CD4-positive, alpha-beta memory T cell (primary cell): ENCODE measurements around the gene ASB18. TPM values are rescaled to one million over a fixed set of nuclear protein-coding genes. Genes with fewer than 3 reads are reported as not detected.

Source experiments
- CTCF ChIA-PET: fragments of 350-600 bp; sonication (Branson Sonifier 250); formaldehyde crosslinking; loops from one replicate; lab custom pipeline; 2021; ENCODE audit warnings: inconsistent platforms; ENCODE audit not compliant: partially characterized antibody; lab: Charles Lee
- POLR2A ChIA-PET: fragments of 350-600 bp; sonication (Branson Sonifier 250); formaldehyde crosslinking; loops from one replicate; lab custom pipeline; 2021; ENCODE audit not compliant: partially characterized antibody; lab: Charles Lee
- DNase-seq, 5 donors: peaks; one replicate each; pipeline versions ENCODE4 v3.0.0 to v3.0.0-alpha.2; 2020 to 2022; ENCODE audit warnings: mixed read lengths in 1 of 5
- H3K27ac ChIP-seq: one replicate; pipeline ENCODE4 v1.7.0; 2013; ENCODE audit warnings: low read depth, low read length
- H3K27me3 ChIP-seq: 2 replicates; pipeline ENCODE4 v1.7.0; 2013; ENCODE audit warnings: mild to moderate bottlenecking, low read length, moderate library complexity; ENCODE audit not compliant: insufficient read depth
- H3K36me3 ChIP-seq: 2 replicates; pipeline ENCODE4 v1.7.0; 2013; ENCODE audit warnings: mild to moderate bottlenecking, low read length, moderate library complexity; ENCODE audit not compliant: insufficient read depth
- H3K4me1 ChIP-seq: 2 replicates; pipeline ENCODE4 v1.7.0; 2013; ENCODE audit warnings: mild to moderate bottlenecking, low read length, moderate library complexity; ENCODE audit not compliant: insufficient read depth
- H3K4me3 ChIP-seq, 2 donors: one replicate each; pipeline ENCODE4 v1.7.0; 2013; ENCODE audit warnings: low read length in 2 of 2, mild to moderate bottlenecking in 1 of 2
- H3K9me3 ChIP-seq, 2 donors: one replicate each; pipeline ENCODE4 v1.7.0; 2013; ENCODE audit warnings: low read length in 2 of 2, control low read depth in 1 of 2; ENCODE audit not compliant: control insufficient read depth in 1 of 2
- H3K27ac Mint-ChIP-seq, 7 donors: one replicate each; pipeline ENCODE4 v1.8.0; 2020 to 2021; ENCODE audit warnings: mixed read lengths in 7 of 7, mild to moderate bottlenecking in 6 of 7, inconsistent platforms in 3 of 7, moderate library complexity in 3 of 7
- H3K27me3 Mint-ChIP-seq, 2 donors: one replicate each; pipeline ENCODE4 v1.8.0; 2020 to 2021; ENCODE audit warnings: mixed read lengths in 2 of 2
- H3K36me3 Mint-ChIP-seq, 2 donors: one replicate each; pipeline ENCODE4 v1.8.0; 2020 to 2021; ENCODE audit warnings: mixed read lengths in 2 of 2, inconsistent platforms in 1 of 2, mild to moderate bottlenecking in 1 of 2
- H3K4me1 Mint-ChIP-seq, 4 donors: one replicate each; pipeline ENCODE4 v1.8.0; 2020 to 2021; ENCODE audit warnings: mixed read lengths in 4 of 4, mild to moderate bottlenecking in 1 of 4
- H3K4me3 Mint-ChIP-seq, 8 donors: one replicate each; pipeline ENCODE4 v1.8.0; 2020 to 2021; ENCODE audit warnings: mixed read lengths in 8 of 8, mild to moderate bottlenecking in 7 of 8, moderate library complexity in 6 of 8, inconsistent platforms in 3 of 8
- H3K9me3 Mint-ChIP-seq, 8 donors: one replicate each; pipeline ENCODE4 v1.8.0; 2020 to 2021; ENCODE audit warnings: mixed read lengths in 8 of 8, mild to moderate bottlenecking in 5 of 8, inconsistent platforms in 3 of 8, moderate library complexity in 1 of 8
- intact Hi-C: fragments of 100-400 bp; cut with micrococcal nuclease; formaldehyde crosslinking; loops from one replicate; pipeline ENCODE4 v1.15.1; 2023
- polyA plus RNA-seq, 2 donors: library from polyadenylated mRNA; unstranded; fragments of 300-500 nt; fragmentation: Illumina TruSeq; gene quantifications; one replicate each; pipeline ENCODE4 v1.2.3, GENCODE V29; 2021
- total RNA-seq, 2 experiments: library from RNA; stranded (reverse); gene quantifications; one replicate each; pipeline ENCODE4 v1.2.3, GENCODE V29; 2021

The ASB18 gene
- total and polyA plus RNA-seq, 4 experiments from 2014 or later: not detected

DNA sequence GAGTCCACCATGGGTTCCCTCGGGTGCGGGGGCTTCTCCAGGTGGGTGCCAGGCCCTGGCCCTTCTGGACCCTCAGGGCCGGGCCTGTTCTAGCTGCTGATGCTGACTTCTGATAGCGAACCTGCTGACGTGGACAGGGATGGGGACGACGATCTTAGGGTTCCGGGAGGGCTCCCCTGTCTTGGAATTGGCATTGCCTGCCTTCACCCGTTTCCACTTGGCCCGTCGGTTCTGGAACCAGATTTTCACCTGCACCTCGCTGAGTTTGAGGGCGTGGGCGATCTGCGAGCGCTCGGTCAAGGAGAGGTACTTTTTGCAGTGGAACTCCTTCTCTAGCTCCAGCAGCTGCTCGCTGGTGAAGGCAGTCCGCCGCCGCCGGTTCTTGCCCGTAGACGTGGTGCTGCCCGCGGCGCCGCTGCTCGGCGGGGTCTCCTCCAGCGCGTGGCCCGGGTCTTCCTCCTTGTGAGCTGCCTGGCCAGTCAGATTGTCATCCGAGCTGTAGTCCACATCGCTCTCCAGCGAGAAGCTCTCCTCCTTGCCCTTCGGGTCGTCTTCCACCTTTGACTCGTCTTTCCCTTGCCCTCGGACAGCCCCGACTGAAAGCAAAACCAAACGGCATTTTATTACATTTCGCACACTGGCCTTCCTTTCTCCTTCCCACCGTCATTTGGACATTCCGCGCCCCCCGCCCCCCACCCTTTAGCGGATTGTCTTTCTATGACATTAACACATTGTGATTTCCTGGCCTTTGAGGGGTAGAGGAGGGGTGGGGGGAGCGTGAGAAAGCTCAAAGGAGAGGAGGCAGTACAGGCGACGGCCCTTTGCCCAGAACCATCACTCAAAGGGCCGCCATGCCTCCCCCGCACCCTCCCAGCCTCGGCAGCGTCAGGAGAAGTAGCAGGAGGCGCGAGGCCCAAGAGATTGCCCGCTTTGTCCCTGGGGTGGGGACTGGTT, 98.1 kb downstream of the ASB18 start:
- POLR2A ChIA-PET: no interaction called here

DNA sequence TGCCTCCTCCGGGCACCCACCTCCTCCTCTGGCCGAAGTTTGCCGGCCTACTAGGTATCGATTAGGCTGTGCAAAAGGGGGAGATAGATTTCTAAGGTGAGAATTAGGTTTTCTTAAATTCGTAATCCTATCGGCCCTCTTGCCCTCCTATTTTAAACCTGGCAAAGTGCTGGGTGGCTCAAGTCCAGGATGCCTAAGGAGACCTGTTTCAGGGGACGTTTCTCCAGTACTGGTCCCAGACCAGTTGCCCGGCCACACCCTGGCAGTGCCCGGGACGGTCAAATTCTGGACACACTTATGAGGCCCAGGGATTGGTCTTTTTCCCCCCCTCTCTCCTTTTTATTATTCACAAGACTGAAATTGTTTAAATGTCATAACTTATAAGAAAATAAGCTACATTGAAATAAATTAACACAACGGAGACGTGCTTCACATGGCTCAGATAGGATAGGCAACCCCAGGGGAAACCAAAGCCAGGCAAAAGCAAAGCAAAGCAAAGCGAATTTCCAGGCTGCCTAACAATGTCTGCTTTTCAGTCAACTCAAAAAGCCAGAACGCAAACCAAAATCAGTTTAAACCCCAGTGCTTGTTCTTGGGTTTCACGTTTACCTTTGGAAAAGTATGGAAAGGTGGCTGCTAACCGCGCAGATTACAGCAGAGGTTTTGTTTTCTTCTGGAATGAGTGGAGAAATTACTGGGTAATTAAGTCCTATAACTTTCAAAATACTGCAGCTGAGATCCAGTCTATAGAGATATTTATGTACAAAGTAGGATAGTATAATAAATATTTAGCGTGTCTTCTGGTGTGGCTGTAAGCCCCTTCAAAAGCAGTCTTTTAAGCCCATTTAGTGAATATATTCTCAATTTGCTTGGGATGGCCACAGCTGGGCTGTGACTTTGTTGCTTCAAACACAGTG, 99.0 kb downstream of the ASB18 start:
- H3K27ac Mint-ChIP-seq: no peak overlapping the region
- no peak for DNase-seq
- Histone ChIP-seq H3K9me3 (no peaks in the 10 kb centered on the region), H3K4me1 (peaks cover 3% of the 10 kb centered on the region), H3K36me3 (no peaks in the 10 kb centered on the region), H3K27ac (no peak overlapping the region), H3K4me3 (no peak overlapping the region), H3K27me3 (peaks cover 24% of the 10 kb centered on the region)
- H3K4me1 Mint-ChIP-seq: peaks cover 3 to 41% (median 16%) of the 10 kb centered on the region in 4 donors
- peaks cover 0 to 2% (median 0%) of the 10 kb centered on the region in 8 donors for H3K9me3 Mint-ChIP-seq
- H3K36me3 Mint-ChIP-seq: no peaks in the 10 kb centered on the region
- intact Hi-C loops: no loop called here
- H3K27me3 Mint-ChIP-seq: peaks cover 40 to 46% of the 10 kb centered on the region in 2 donors
- ChIA-PET CTCF (interaction anchor here (1.0 kb wide), 1 partner anchor 13 kb away, joined by 3 read pairs; no protein-coding TSS in a partner anchor), POLR2A (no interaction called here)
- peak overlapping the region in 6 of 8 donors; percentile 26 to 75 (median 54) for H3K4me3 Mint-ChIP-seq

More for the DNA sequence above, 98.1 kb downstream of the ASB18 start:
- peaks cover 3% of the 10 kb centered on the region for H3K4me1 ChIP-seq
- Mint-ChIP-seq H3K27ac (no peak overlapping the region), H3K4me1 (peaks cover 5 to 50% (median 18%) of the 10 kb centered on the region in 4 donors), H3K9me3 (peaks cover 0 to 2% (median 0%) of the 10 kb centered on the region in 8 donors), H3K36me3 (peaks cover 0 to 2% of the 10 kb centered on the region in 2 donors), H3K27me3 (peaks cover 47 to 54% of the 10 kb centered on the region in 2 donors), H3K4me3 (peak overlapping the region; percentile 50 to 77 (median 63))
- H3K9me3 ChIP-seq: no peaks in the 10 kb centered on the region
- CTCF ChIA-PET: interaction anchor here (1.0 kb wide), 1 partner anchor 12 kb away, joined by 3 read pairs; no protein-coding TSS in a partner anchor
- no peaks in the 10 kb centered on the region for H3K36me3 ChIP-seq
- no peak overlapping the region for H3K27ac ChIP-seq
- H3K4me3 ChIP-seq: no peak overlapping the region
- intact Hi-C loops: no loop called here
- H3K27me3 ChIP-seq: peaks cover 24% of the 10 kb centered on the region
- no peak for DNase-seq

DNA sequence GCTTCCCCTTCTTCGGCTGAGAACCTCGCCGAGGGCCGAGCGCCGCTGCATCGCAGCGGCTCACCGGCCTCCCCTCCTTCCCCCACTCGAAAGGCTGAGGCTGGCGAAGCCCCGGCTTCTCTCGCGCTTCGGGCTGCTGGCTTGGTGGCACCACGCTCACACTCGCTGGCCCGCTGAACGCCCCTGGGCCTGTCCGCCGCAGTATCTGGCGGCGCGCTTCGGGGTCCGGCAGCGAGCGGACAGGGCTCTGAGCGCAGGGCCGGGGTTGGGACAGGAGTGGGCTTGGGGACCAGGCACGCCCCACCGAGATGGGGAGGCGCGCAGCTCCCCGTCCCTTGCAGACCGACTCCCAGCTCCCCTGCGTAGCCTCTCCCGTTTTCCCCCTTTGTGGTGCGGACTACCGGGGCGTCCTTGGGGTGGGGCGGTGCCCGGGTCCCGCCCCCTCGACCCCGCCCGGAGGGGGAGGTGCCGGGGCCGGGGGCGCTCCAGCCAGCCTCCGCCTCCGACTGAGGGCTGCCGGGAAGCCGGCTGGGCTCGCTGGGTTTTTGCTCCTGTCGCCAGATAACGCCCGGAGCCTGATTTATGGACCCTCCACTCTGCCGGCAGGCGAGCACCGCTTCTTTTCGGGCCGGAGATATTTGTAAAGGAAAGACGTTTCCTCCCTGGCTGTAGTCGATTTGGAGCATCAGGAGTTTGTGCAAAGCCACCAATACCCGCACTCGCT, 99.8 kb downstream of the ASB18 start:
- no peaks in the 10 kb centered on the region for H3K9me3 Mint-ChIP-seq
- H3K27me3 ChIP-seq: peaks cover 16% of the 10 kb centered on the region
- H3K9me3 ChIP-seq: no peaks in the 10 kb centered on the region
- no peaks in the 10 kb centered on the region for H3K36me3 Mint-ChIP-seq
- peaks cover 3% of the 10 kb centered on the region for H3K4me1 ChIP-seq
- no peak overlapping the region for H3K27ac Mint-ChIP-seq
- intact Hi-C loops: no loop called here
- peaks cover 3 to 33% (median 16%) of the 10 kb centered on the region in 4 donors for H3K4me1 Mint-ChIP-seq
- no peak for DNase-seq
- H3K4me3 ChIP-seq: no peak overlapping the region
- H3K36me3 ChIP-seq: no peaks in the 10 kb centered on the region
- peaks cover 31 to 38% of the 10 kb centered on the region in 2 donors for H3K27me3 Mint-ChIP-seq
- POLR2A ChIA-PET: no interaction called here
- no peak overlapping the region for H3K27ac ChIP-seq
- H3K4me3 Mint-ChIP-seq: peak overlapping the region in 4 of 8 donors; percentile 46 to 75 (median 54)
- CTCF ChIA-PET: no interaction called here

DNA sequence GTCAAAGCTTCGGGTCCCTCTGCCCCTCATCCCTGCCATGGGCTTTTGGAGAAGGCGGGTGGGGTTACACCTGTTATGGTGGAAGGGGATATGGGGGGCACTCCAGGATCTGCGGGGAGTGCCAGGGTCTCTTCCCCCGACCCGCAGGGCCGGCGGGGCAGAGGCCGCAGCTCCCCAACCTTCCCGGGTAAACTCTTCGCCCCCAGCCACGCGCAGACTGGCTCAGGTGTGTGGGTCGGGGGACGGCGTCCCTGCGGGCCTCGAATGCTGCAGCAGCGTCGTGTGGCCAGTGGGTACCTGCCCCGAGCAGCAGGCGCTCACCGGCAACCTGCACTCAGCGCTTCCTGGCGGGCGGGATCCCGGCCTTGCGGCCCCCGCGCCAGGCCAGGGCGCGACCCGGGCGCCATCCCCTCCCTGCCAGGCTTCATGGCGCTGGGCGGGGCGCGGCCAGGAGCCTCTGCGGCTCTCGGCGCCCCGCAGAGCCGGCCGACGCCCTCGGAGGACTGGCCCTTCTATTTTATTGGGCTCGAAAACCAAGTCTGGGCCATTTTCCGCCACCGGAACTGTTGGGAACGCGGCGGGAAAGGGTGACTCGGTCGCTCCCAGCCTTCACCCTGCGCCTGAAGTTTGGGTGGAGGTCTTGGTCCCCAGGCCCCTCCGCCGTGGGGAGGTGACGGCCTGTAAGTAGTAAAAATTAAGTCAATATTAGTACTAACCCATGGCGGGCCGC, 100.6 kb downstream of the ASB18 start:
- CTCF ChIA-PET: no interaction called here
- H3K27me3 Mint-ChIP-seq: peaks cover 31 to 33% of the 10 kb centered on the region in 2 donors
- no peaks in the 10 kb centered on the region for H3K9me3 Mint-ChIP-seq
- H3K4me1 Mint-ChIP-seq: peaks cover 3 to 31% (median 16%) of the 10 kb centered on the region in 4 donors
- POLR2A ChIA-PET: no interaction called here
- peaks cover 3% of the 10 kb centered on the region for H3K4me1 ChIP-seq
- intact Hi-C loops: no loop called here
- H3K27me3 ChIP-seq: peaks cover 13% of the 10 kb centered on the region
- no peaks in the 10 kb centered on the region for H3K36me3 Mint-ChIP-seq
- H3K4me3 ChIP-seq: no peak overlapping the region
- no peak overlapping the region for H3K4me3 Mint-ChIP-seq
- no peaks in the 10 kb centered on the region for H3K9me3 ChIP-seq
- DNase-seq: no peak
- no peaks in the 10 kb centered on the region for H3K36me3 ChIP-seq
- H3K27ac ChIP-seq: no peak overlapping the region
- no peak overlapping the region for H3K27ac Mint-ChIP-seq

DNA sequence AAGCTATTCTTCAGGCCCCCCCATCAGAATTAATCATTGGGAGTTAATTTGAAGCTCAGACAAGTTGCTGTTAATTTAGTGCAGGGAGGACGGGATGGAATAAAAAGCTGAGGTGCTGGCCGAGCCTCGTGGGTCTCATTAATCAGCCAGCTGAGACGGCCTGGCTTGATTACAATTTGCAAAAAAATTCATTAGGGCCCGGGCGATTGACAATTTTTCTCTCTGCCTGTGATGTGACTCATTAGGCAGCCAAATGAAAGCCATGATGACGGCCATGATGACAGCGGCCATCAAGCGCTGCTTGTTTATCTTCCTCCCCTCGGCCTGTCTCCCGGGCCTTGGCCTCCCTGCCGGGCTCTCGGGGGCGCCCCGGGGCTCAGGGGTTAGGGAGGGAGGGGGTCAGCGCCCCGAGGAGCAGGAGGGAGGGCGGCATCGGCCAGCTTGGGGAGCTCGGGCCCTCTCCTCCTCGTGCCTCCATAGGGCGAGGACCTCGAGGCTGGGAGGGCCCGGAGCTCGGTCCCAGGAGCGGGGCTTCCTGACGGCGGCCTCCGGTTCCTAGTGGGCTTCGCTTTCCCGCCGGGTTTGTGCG, 101.2 kb downstream of the ASB18 start:
- H3K9me3 Mint-ChIP-seq: no peaks in the 10 kb centered on the region
- no peak overlapping the region for H3K27ac Mint-ChIP-seq
- no peak overlapping the region for H3K27ac ChIP-seq
- H3K4me3 Mint-ChIP-seq: peak overlapping the region in 1 of 8 donors; percentile 20
- H3K27me3 ChIP-seq: peaks cover 13% of the 10 kb centered on the region
- H3K36me3 ChIP-seq: no peaks in the 10 kb centered on the region
- H3K4me1 ChIP-seq: peaks cover 3% of the 10 kb centered on the region
- H3K27me3 Mint-ChIP-seq: peaks cover 36 to 39% of the 10 kb centered on the region in 2 donors
- no peak overlapping the region for H3K4me3 ChIP-seq
- H3K9me3 ChIP-seq: no peaks in the 10 kb centered on the region
- DNase-seq: no peak
- POLR2A ChIA-PET: no interaction called here
- peaks cover 3 to 35% (median 16%) of the 10 kb centered on the region in 4 donors for H3K4me1 Mint-ChIP-seq
- CTCF ChIA-PET: no interaction called here
- intact Hi-C loops: no loop called here
- H3K36me3 Mint-ChIP-seq: no peaks in the 10 kb centered on the region
